Stimulated activated CD8-positive, alpha-beta memory T cell treated with anti-CD3 and anti-CD28 coated beads, Interleukin-4, amount 100 ng/mL, for 1 hour (primary cell): ENCODE results near the gene ABLIM1.

ENCODE experiments used
- DNase-seq, 2 donors: peaks; one replicate each; pipeline ENCODE4 v3.0.0-alpha.2; 2020; ENCODE audit warnings: low read depth in 2 of 2, low spot score in 1 of 2

ABLIM1 gene

GRCh38 chr10:114624422-114624821 lies 33.7 kb downstream of the ABLIM1 start:
- DNase-seq: no peak

DNA sequence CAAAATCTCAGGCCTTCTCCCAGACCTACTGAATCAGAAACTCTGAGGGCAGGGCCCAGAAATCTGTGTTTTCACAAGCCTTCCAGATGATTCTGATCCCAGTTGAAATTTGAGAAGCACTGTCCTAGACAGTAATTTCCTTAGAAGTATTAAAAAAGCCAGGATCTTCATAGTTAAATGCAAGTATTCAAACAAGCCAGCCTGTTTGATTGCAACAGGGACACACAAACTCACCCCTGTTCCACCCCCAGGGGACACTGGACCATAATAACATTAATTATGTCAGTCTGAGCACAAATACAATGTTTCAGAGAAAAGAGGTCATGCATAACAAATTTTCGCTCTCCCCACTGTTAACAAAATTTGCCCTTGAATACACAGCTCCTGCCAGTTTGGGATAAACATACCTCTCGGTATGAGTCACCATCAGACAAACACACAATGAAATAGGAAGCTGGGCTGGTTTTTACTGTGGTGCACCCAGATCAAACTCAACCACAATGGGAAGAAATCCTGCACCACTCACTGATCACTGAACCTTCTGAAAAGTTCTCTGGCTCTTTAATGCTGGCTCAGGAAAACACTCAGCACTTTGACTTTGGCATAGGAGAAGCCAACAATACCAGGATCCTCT lies 34.3 kb downstream of the ABLIM1 start:
- no peak for DNase-seq

DNA sequence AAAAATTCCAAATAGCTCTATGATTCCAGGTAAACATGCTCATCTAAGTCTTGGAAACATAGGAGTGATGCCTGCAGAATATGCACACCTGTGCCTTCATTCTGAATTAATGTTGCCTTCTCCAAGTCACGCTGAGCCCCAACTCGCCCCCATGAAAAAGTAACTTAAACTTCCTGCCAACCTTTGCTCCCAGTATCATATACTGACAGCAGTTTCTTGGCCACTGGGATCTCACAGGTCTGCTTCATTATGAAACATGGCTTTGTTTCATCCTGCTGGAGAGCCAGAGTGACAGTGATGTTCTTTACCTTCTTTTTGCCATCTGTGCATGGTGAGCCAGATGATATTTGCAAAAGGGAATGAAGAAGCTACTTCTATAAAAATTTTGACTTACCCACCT lies 34.9 kb downstream of the ABLIM1 start:
- DNase-seq: no peak

DNA sequence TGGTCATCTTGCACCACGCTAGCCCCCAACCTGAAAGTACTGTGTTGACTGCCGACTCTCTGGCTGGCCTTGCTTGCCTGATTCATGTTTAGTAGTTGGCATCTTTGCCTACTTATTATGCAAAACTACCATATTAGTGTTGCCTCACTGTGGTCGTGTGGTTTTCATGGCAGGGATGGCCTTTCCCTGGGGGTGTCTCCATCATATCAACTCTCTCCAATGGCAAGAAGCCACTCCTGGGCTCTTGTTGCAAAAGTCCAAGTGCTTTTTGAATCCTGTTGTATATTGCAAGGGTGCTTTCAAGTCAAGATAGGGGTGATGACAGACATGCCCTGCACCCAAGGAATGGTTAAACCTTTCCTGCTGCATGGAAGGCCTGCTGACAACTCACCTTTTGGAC lies 39.4 kb downstream of the ABLIM1 start:
- DNase-seq: no peak

DNA sequence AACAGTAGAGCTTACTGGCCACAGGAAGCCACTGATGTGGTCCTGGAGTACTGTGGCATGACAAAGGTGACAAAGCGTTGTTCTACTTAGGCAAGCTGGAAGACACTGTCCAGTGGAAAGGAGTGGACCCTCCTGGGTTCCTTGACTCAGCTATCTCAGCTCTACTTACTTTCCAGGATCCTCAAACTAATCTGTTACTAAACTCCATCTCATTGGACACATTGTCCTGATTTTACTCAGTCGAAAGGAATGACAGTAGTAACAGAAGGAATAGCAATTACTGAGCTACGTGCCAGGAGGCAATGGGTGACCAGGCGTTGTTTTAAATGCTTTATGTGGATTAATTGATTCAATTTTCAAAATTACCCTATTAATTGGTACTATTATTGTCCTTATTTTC lies 41.6 kb downstream of the ABLIM1 start:
- no peak for DNase-seq

GRCh38 chr10:114616103-114616502 lies 42.0 kb downstream of the ABLIM1 start:
- DNase-seq: no peak

DNA sequence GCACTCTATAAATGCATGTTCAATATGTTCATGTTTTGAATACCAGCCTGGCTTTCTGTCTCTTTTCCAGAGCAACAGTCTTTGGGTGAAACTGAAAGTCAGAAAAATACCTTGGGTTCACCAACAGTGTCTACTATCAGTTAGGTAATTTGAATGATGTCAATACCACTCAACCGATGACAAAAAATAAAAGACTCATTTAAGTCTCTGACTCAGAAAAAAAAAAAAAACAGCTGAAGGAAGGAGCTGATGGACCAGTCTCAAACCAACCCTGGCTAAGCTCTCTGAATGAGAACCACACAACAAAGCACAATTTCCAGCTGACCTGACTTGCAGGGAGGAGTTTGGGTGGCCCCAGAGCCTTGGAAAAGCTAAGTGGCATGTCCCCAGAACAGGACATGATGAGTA lies 42.5 kb downstream of the ABLIM1 start:
- no peak for DNase-seq

DNA sequence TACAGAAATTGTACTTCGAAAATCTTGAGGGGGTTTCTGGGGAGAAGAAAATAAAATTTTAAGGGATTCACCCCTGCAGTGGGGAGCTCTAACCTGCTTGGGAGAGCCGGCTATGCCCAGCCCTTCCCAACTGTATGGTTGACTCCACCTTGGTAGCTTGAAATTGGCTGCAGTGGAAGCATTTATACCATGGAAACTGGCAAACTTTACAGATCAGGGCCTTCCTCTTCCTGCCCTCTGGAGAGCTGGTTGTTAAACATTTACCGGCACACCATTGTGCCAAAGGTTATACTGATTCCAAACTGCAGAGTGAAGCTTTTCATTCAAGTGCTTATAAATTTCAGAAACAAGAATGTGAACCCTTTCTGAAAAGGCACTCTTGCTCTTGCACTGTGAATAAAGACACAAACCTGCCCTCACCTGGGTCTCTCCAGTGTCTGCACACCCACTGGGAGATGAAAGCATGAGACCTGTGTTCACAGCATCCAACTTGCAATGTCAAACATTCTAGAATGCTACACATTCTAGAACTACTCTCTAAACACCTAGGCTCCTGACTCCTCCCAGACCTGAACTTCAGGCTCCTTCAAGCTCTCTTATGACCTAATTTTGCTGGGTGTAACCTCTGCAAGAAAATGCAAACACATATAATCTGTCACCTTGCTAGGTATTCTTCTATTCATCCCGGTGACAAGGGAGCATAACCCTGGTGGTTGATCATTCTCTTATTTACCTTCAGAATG lies 44.7 kb downstream of the ABLIM1 start:
- DNase-seq: no peak

GRCh38 chr10:114611617-114612016 lies 46.5 kb downstream of the ABLIM1 start:
- DNase-seq: no peak

DNA sequence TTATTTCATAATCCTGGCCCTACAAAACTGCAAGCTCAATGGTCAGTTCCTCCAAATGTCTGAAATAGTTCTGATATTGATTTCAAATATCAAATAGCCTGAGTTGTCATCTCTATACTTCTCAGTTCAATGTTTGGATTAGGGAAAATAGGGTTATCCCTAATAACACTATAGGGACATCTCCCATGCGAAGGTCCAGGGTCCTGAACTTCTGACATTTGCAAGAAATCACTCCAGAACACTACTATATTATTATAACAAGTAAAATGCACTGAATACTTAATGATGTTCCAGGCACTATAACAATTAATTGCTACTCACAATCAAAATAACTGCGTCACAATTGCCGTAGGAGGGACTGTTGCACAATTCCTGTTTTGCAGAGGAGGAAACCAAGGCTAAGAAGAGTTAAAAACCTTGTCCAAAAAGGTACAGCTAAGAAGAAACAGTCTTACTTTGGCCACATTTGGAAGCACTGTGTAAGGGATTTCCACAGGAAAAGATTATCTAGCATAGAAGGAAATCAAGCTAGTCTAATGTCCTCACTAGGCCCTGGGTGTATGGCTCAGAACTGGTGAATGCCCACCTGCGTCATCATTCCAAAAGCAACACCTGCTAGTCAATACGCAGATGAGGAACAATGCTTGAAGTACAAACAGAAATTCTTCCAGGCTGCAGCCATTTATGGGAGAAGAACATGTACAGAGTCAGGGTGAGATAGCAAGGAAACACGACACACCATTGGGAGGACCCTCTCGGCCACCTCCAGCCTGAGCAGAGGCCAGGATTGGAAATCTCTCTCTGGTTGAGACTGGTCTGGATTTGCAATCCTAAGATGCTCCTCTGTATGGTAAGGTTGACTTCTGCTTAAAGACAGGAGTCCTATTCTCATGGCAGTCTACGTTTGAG lies 48.3 kb downstream of the ABLIM1 start:
- no peak for DNase-seq

DNA sequence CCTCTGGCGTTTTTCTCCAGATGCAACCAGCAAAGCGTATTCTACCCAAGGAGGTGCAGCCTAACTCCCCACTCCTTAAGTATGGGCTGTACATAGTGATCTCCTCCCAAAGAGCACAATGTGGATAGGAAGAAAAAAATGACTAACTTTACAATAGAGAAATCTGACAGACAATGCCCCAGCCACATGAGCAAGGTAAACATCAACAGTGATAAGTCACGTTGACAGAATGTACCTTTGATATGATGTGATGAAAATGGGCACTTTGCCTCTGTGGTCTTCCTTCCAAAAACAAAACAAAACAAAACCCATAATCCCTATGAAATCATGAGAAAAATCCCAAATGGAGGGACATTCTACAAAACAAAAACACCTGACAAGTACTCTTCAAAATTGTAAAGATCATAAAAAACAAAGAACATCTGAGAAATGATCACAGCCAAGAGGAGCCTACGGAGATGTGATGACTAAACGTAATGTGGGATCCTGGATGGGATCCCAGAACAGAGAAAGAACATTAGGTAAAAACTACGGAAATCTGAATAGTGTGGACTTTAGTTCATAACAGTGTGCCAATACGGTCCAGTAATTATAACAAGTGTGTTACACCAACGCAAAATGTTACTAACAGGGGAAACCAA lies 50.6 kb downstream of the ABLIM1 start:
- DNase-seq: no peak

- no peak for DNase-seq
Observed at GRCh38 chr10:114605155-114605797, 52.8 kb downstream of the ABLIM1 start.

DNA sequence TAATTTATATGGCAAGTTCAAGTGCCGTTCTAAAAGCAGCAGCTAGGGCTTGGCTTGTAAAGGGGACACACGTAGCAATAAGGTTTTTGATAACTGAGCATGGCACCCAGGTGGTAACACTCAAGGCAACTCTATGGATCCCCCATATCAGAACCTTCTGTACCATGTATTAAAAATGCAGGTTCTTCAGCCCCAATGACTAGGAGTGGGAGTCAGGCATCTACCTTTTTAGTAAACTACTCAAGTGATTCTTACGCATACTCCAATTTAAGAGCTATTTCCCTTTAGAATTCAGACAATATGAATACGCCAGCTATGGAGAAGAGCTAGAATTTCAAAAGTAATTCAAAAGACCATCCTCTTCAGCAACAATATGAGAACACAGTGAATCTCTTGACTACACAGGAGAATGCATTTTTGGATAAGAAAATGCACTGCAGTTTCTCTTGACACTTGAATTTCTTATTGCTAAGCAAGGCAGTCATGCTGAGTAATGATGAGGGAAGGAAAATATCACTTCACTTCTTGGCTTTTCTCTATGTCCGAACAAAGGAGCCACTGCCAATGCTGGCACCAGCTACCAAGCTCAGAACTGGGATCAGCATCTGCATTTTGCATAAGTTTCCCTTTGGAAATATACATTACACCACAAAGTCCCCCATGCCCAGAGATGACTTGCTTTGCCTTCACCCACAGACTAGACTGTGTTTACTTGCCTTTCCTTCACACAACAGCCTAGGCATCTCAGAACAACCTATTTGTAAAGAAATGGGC lies 53.5 kb downstream of the ABLIM1 start:
- DNase-seq: no peak

DNA sequence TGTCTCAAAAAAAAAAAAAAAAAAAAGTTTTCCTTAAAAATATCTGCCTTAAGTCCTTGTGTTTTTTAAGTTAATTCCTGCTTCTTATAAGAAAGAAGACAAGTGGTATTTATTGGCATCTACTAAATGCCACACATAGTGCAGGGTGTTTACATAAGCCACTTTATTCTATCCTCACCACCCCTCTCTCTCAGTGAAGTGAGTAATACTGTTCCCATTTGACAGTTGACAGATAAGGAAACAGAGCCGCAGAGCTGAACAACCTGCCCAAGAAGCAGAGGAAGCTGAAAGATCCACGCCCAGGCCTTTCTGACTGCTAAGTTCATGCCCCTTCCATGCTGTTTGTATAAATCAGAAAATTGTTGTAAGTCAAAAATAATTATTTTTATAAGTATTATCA lies 54.1 kb downstream of the ABLIM1 start:
- DNase-seq: no peak

GRCh38 chr10:114603303-114603702 lies 54.8 kb downstream of the ABLIM1 start:
- DNase-seq: no peak

- no peak for DNase-seq
Observed at GRCh38 chr10:114600057-114600456, 58.0 kb downstream of the ABLIM1 start.

- DNase-seq: no peak
Observed at GRCh38 chr10:114596793-114597192, 61.3 kb downstream of the ABLIM1 start.

GRCh38 chr10:114593816-114594468 lies 64.1 kb downstream of the ABLIM1 start:
- DNase-seq: no peak

GRCh38 chr10:114593240-114593792 lies 64.8 kb downstream of the ABLIM1 start:
- DNase-seq: no peak
